ENCODE measurements around the gene STX17. TPM values are rescaled to one million over a fixed set of nuclear protein-coding genes. Genes with fewer than 3 reads are reported as not detected.

STX17 gene
- total and polyA plus RNA-seq, 2 of the 13 experiments (the other 11 are each of a cell fraction or from before 2014, with no cell fraction given) = 8.3 to 25.7 TPM

- TF ChIP-seq ZNF318 (CRISPR knock-in tag; IDR thresholded peaks at IDR 0.05) (0 out of 2 replicates have a peak, but pooled peaks have one; percentile 28), SUZ12 (IDR thresholded peaks at IDR 0.05; ENCODE audit: low read depth, low read length) (no peak), ZNF333 (CRISPR knock-in tag; IDR thresholded peaks at IDR 0.05; ENCODE audit: borderline replicate concordance) (peak; percentile 76; the same call in 1 of the 2 replicates), ZNF335 (CRISPR knock-in tag; IDR thresholded peaks at IDR 0.05) (0 out of 2 replicates have a peak, but pooled peaks have one; percentile 28), RNF2 (conservative IDR thresholded peaks at IDR 0.05; ENCODE audit: low read depth) (peak; percentile 66; the same call in 1 of the 2 replicates), MXD4 (CRISPR knock-in tag; IDR thresholded peaks at IDR 0.05) (peak; percentile 68), ZNF274 (CRISPR knock-in tag; IDR thresholded peaks at IDR 0.05) (peak; percentile 90), SAP130 (CRISPR knock-in tag; IDR thresholded peaks at IDR 0.05; ENCODE audit: low read depth) (peak; percentile 66), RBFOX2 (IDR thresholded peaks at IDR 0.05; ENCODE audit: low read depth, low read length) (peak; percentile 89), EZH2 (conservative IDR thresholded peaks at IDR 0.05; ENCODE audit: low read depth, low read length) (no peak), THAP11 (CRISPR knock-in tag; IDR thresholded peaks at IDR 0.05) (peak; percentile 69), ZSCAN20 (CRISPR knock-in tag; IDR thresholded peaks at IDR 0.05; ENCODE audit: borderline replicate concordance) (peak; percentile 59; the same call in 1 of the 2 replicates), ZKSCAN8 (CRISPR knock-in tag; IDR thresholded peaks at IDR 0.05; ENCODE audit: borderline replicate concordance) (no peak), ZNF124 (CRISPR knock-in tag; IDR thresholded peaks at IDR 0.05) (peak; percentile 85; the same call in 1 of the 2 replicates), ZNF747 (CRISPR knock-in tag; IDR thresholded peaks at IDR 0.05; ENCODE audit: borderline replicate concordance) (peak; percentile 70; the same call in 1 of the 2 replicates)
- TF ChIP-seq, protein P1, sequence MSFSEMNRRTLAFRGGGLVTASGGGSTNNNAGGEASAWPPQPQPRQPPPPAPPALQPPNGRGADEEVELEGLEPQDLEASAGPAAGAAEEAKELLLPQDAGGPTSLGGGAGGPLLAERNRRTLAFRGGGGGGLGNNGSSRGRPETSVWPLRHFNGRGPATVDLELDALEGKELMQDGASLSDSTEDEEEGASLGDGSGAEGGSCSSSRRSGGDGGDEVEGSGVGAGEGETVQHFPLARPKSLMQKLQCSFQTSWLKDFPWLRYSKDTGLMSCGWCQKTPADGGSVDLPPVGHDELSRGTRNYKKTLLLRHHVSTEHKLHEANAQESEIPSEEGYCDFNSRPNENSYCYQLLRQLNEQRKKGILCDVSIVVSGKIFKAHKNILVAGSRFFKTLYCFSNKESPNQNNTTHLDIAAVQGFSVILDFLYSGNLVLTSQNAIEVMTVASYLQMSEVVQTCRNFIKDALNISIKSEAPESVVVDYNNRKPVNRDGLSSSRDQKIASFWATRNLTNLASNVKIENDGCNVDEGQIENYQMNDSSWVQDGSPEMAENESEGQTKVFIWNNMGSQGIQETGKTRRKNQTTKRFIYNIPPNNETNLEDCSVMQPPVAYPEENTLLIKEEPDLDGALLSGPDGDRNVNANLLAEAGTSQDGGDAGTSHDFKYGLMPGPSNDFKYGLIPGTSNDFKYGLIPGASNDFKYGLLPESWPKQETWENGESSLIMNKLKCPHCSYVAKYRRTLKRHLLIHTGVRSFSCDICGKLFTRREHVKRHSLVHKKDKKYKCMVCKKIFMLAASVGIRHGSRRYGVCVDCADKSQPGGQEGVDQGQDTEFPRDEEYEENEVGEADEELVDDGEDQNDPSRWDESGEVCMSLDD (CRISPR knock-in tag; IDR thresholded peaks at IDR 0.05; ENCODE audit: borderline replicate concordance) = peak; percentile 73; the same call in 1 of the 2 replicates
- TF ChIP-seq, protein P2, sequence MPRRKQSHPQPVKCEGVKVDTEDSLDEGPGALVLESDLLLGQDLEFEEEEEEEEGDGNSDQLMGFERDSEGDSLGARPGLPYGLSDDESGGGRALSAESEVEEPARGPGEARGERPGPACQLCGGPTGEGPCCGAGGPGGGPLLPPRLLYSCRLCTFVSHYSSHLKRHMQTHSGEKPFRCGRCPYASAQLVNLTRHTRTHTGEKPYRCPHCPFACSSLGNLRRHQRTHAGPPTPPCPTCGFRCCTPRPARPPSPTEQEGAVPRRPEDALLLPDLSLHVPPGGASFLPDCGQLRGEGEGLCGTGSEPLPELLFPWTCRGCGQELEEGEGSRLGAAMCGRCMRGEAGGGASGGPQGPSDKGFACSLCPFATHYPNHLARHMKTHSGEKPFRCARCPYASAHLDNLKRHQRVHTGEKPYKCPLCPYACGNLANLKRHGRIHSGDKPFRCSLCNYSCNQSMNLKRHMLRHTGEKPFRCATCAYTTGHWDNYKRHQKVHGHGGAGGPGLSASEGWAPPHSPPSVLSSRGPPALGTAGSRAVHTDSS (CRISPR knock-in tag; conservative IDR thresholded peaks at IDR 0.05) = no peak
Measured at GRCh38 chr9:99906403-99907207, at the start of gene STX17 (continued).

Measured in HepG2 (cell line).